Endothelial cell of umbilical vein (primary cell): ENCODE results near the gene RPL3.

Source experiments
- FOS ChIP-seq: IDR thresholded peaks from 2 replicates; pipeline ENCODE4 v1.6.1; 2011; ENCODE audit warnings: mild to moderate bottlenecking, low read length, moderate library complexity, borderline replicate concordance; ENCODE audit not compliant: insufficient read depth
- JUN ChIP-seq: IDR thresholded peaks from 2 replicates; pipeline ENCODE4 v1.6.1; 2011; ENCODE audit warnings: borderline replicate concordance, low read depth; ENCODE audit not compliant: insufficient read length, insufficient read depth
- POLR2A ChIP-seq: IDR thresholded peaks from 2 replicates; pipeline ENCODE4 v1.6.1; 2012; ENCODE audit warnings: low read depth, mild to moderate bottlenecking, control low read depth, low read length
- TF ChIP-seq, protein P1 (sequence below), 2 donors: IDR thresholded peaks; 1 replicate in 1 of 2; 2 replicates in 1 of 2; pipeline ENCODE4 v1.5.1; 2011; ENCODE audit warnings: low read length in 2 of 2, mild to moderate bottlenecking in 2 of 2, moderate library complexity in 2 of 2, control low read depth in 1 of 2, inconsistent platforms in 1 of 2, low read depth in 1 of 2; ENCODE audit not compliant: insufficient read depth in 1 of 2; ENCODE audit errors: extremely low read depth in 1 of 2

DNA sequence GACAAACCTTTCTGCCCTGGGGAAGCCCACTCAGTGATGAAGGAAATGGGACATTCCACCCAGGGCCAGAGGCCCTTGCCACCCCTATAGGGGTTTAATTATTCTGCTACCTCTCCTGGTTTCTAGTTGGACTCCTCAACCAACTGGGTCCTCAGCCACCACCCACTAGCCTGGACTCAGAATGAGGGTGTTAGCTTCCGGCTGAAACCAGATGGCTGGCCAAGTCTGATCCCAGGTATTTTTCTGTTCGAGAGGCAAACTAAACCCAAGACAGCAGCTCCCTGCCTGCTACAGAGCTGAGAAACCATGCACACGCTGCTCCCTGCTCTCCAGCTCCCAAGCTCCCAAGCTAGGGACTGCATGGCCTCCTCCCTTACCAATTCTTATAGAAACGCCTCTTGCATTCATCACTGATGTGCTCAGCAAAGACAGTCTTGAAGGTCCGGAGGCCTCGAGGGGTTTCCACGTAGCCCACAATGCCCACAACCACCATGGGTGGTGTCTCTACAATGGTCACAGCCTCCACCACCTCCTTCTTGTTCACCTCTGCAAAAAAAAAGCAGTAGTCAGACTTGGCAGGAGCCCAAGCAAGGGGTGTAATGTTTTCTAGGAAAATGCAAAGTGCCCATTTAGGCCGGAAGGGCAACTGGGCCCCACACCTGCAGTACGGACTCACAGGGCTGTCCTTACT, 2.2 kb downstream of the RPL3 start:
- no peak for TF ChIP-seq JUN
- TF ChIP-seq, protein P1, sequence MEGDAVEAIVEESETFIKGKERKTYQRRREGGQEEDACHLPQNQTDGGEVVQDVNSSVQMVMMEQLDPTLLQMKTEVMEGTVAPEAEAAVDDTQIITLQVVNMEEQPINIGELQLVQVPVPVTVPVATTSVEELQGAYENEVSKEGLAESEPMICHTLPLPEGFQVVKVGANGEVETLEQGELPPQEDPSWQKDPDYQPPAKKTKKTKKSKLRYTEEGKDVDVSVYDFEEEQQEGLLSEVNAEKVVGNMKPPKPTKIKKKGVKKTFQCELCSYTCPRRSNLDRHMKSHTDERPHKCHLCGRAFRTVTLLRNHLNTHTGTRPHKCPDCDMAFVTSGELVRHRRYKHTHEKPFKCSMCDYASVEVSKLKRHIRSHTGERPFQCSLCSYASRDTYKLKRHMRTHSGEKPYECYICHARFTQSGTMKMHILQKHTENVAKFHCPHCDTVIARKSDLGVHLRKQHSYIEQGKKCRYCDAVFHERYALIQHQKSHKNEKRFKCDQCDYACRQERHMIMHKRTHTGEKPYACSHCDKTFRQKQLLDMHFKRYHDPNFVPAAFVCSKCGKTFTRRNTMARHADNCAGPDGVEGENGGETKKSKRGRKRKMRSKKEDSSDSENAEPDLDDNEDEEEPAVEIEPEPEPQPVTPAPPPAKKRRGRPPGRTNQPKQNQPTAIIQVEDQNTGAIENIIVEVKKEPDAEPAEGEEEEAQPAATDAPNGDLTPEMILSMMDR (IDR thresholded peaks at IDR 0.05; ENCODE audit: extremely low read depth in 1 of 2, insufficient read depth in 1 of 2, low read depth in 1 of 2, low read length in 2 of 2), result no peak
- TF ChIP-seq FOS, result no peak
- no peak for TF ChIP-seq POLR2A
